K562 (cell line): ENCODE measurements around the gene MUC3A. TPM values are rescaled to one million over a fixed set of nuclear protein-coding genes. Genes with fewer than 3 reads are reported as not detected.

Experiments used
- ARID2 ChIP-seq: fragments of 450-650 bp; IDR thresholded peaks from 2 replicates; pipeline ENCODE4 v1.6.1; 2017; ENCODE audit warnings: antibody characterized with exemption, mild to moderate bottlenecking
- BCOR ChIP-seq: fragments of 450-650 bp; IDR thresholded peaks from 2 replicates; pipeline ENCODE4 v1.6.1; 2016
- CEBPB ChIP-seq: fragments of 450-650 bp; IDR thresholded peaks from 2 replicates; pipeline ENCODE4 v1.6.1; 2016; ENCODE audit warnings: missing genetic modification characterization, missing compliant biosample characterization
- CREB3L1 ChIP-seq: fragments of 450-650 bp; IDR thresholded peaks from 2 replicates; pipeline ENCODE4 v1.6.1; 2014; ENCODE audit warnings: low read depth, mild to moderate bottlenecking, moderate library complexity, borderline replicate concordance
- ETS2 ChIP-seq: IDR thresholded peaks from 2 replicates; pipeline ENCODE4 v1.6.1; 2016; ENCODE audit warnings: borderline replicate concordance, missing genetic modification characterization, mild to moderate bottlenecking, moderate library complexity, missing compliant biosample characterization; ENCODE audit not compliant: poor library complexity, severe bottlenecking
- EWSR1 ChIP-seq: fragments of 450-650 bp; IDR thresholded peaks from 2 replicates; pipeline ENCODE4 v1.6.1; 2018; ENCODE audit warnings: borderline replicate concordance, mild to moderate bottlenecking, low read depth, moderate library complexity; ENCODE audit not compliant: partially characterized antibody
- FOXJ2 ChIP-seq: fragments of 200-800 bp; sonication (Bioruptor generic); IDR thresholded peaks from 2 replicates; pipeline ENCODE4 v1.6.1; 2016; ENCODE audit warnings: missing genetic modification characterization, missing compliant biosample characterization
- ILK ChIP-seq: fragments of 450-650 bp; IDR thresholded peaks from 2 replicates; pipeline ENCODE4 v1.6.1; 2016; ENCODE audit warnings: missing genetic modification characterization, low read depth, mild to moderate bottlenecking, missing compliant biosample characterization, moderate library complexity, borderline replicate concordance
- IRF2 ChIP-seq: sonication (generic); formaldehyde crosslinking; IDR thresholded peaks from 2 replicates; pipeline ENCODE4 v1.8.1; 2022; ENCODE audit warnings: mild to moderate bottlenecking, missing genetic modification reagents
- KDM2B ChIP-seq: fragments of 250-450 bp; sonication (Bioruptor Pico); IDR thresholded peaks from 2 replicates; pipeline ENCODE4 v1.8.0; 2021; ENCODE audit warnings: mild to moderate bottlenecking, moderate library complexity
- KLF1 ChIP-seq: fragments of 450-650 bp; IDR thresholded peaks from 2 replicates; pipeline ENCODE4 v1.6.1; 2016; ENCODE audit warnings: missing genetic modification characterization, missing compliant biosample characterization
- L3MBTL2 ChIP-seq: fragments of 450-650 bp; IDR thresholded peaks from 2 replicates; pipeline ENCODE4 v1.6.1; 2016; ENCODE audit warnings: mild to moderate bottlenecking, moderate library complexity
- NFATC3 ChIP-seq: fragments of 450-650 bp; IDR thresholded peaks from 2 replicates; pipeline ENCODE4 v1.6.1; 2017; ENCODE audit warnings: mild to moderate bottlenecking
- NFIC ChIP-seq: fragments of 450-650 bp; IDR thresholded peaks from 2 replicates; pipeline ENCODE4 v1.6.1; 2017; ENCODE audit warnings: mild to moderate bottlenecking, inconsistent platforms
- POLR2H ChIP-seq: IDR thresholded peaks from 2 replicates; pipeline ENCODE4 v1.6.1; 2016; ENCODE audit warnings: missing genetic modification characterization, low read depth, mild to moderate bottlenecking, control low read depth, missing compliant biosample characterization, moderate library complexity
- POLR3G ChIP-seq: IDR thresholded peaks from 2 replicates; pipeline ENCODE4 v1.6.1; 2011; ENCODE audit not compliant: insufficient read length, insufficient replicate concordance; ENCODE audit errors: extremely low read depth
- RAD21 ChIP-seq, 2 experiments: fragments of 250-450 bp in 1 of 2; fragments of 450-650 bp in 1 of 2; sonication (Bioruptor Pico) in 1 of 2; formaldehyde crosslinking in 1 of 2; IDR thresholded peaks in 1 of 2; conservative IDR thresholded peaks in 1 of 2; 2 replicates each; pipeline versions ENCODE4 v1.4.0 to v1.8.0; 2020 to 2022; ENCODE audit warnings: mild to moderate bottlenecking in 2 of 2, moderate library complexity in 1 of 2
- RBM39 ChIP-seq: fragments of 200-400 bp; formaldehyde crosslinking; optimal IDR thresholded peaks from 2 replicates; pipeline ENCODE3; 2018; ENCODE audit warnings: low read depth, low read length
- WHSC1 ChIP-seq: IDR thresholded peaks from one replicate; pipeline ENCODE4 v1.6.1; 2012; ENCODE audit warnings: low read length, control low read depth, inconsistent platforms
- ZBTB1 ChIP-seq: sonication (generic); formaldehyde crosslinking; IDR thresholded peaks from 2 replicates; pipeline ENCODE4 v1.8.1; 2023; ENCODE audit warnings: missing genetic modification reagents, low read depth, mild to moderate bottlenecking, borderline replicate concordance
- ZBTB34 ChIP-seq: fragments of 250-450 bp; sonication (Bioruptor Pico); IDR thresholded peaks from 2 replicates; pipeline ENCODE4 v1.8.0; 2021; ENCODE audit warnings: mild to moderate bottlenecking, moderate library complexity
- ZBTB43 ChIP-seq: sonication (generic); formaldehyde crosslinking; IDR thresholded peaks from 2 replicates; pipeline ENCODE4 v1.8.0; 2023; ENCODE audit warnings: mild to moderate bottlenecking, missing genetic modification reagents
- ZKSCAN3 ChIP-seq: fragments of 250-450 bp; sonication (Bioruptor Pico); IDR thresholded peaks from 2 replicates; pipeline ENCODE4 v1.4.0; 2020
- ZNF217 ChIP-seq: sonication (generic); formaldehyde crosslinking; IDR thresholded peaks from 2 replicates; pipeline ENCODE4 v1.8.0; 2022; ENCODE audit warnings: mild to moderate bottlenecking, missing genetic modification reagents
- ZNF274 ChIP-seq: IDR thresholded peaks from 2 replicates; pipeline ENCODE4 v1.6.1; 2011; ENCODE audit warnings: low read depth, mild to moderate bottlenecking, low read length, moderate library complexity, borderline replicate concordance
- ZNF77 ChIP-seq: fragments of 250-450 bp; sonication (Bioruptor Pico); IDR thresholded peaks from 2 replicates; pipeline ENCODE4 v1.5.0; 2020
- ZNF780A ChIP-seq: fragments of 250-450 bp; sonication (Bioruptor Pico); IDR thresholded peaks from 2 replicates; pipeline ENCODE4 v1.5.0; 2021; ENCODE audit warnings: mild to moderate bottlenecking
- polyA plus RNA-seq, 8 experiments: library from polyadenylated mRNA; depleted of rRNA in 4 of 8; stranded (reverse) in 5 of 8; unstranded in 3 of 8; fragments of >200 nt; fragmentation: Nextera tagmentation in 2 of 8; fragmentation: Illumina TruSeq in 1 of 8; extraction: Ambion mirVana in 2 of 8; extraction: Trizol in 1 of 8; gene quantifications; 2 replicates each; pipeline versions ENCODE4 v1.2.1 to v1.2.3, GENCODE V29; 2011 to 2014; ENCODE audit warnings: inconsistent platforms in 1 of 8, missing spikeins in 1 of 8
- total RNA-seq, 7 experiments: library from RNA; depleted of rRNA in 6 of 7; stranded (reverse); fragments of >200 nt in 6 of 7; fragmentation: Illumina TruSeq in 2 of 7; extraction: Trizol in 2 of 7; gene quantifications; 2 replicates each; pipeline versions ENCODE4 v1.2.1 to v1.2.3, GENCODE V29; 2011 to 2021; ENCODE audit warnings: low replicate concordance in 1 of 7

The MUC3A gene
- total and polyA plus RNA-seq, 9 of the 15 experiments (the other 6 are each of a cell fraction or from before 2014, with no cell fraction given), result 0.06 to 2.2 (median 0.20) TPM; not detected in 1

- peak; percentile 30; the same call in 1 of the 2 replicates for TF ChIP-seq CREB3L1
- TF ChIP-seq L3MBTL2, result peak; percentile 18; the same call in 1 of the 2 replicates
- TF ChIP-seq CEBPB (tag), result no peak
- TF ChIP-seq ARID2, result no peak
- no peak for TF ChIP-seq ETS2 (tag)
- no peak for TF ChIP-seq ZKSCAN3 (CRISPR knock-in tag)
- no peak for TF ChIP-seq ILK
- TF ChIP-seq ZNF274, result no peak
- no peak for TF ChIP-seq RAD21 (CRISPR knock-in tag; conservative IDR thresholded peaks at IDR 0.05 in 1 of 2, IDR thresholded peaks at IDR 0.05 in 1 of 2)
- no peak for TF ChIP-seq IRF2 (CRISPR knock-in tag)
- TF ChIP-seq ZNF217 (CRISPR knock-in tag), result no peak
- no peak for TF ChIP-seq BCOR
- peak; percentile 90 for TF ChIP-seq FOXJ2 (tag)
- TF ChIP-seq ZNF780A, result no peak
- peak; percentile 73; the same call in 1 of the 2 replicates for TF ChIP-seq KLF1 (tag)
- no peak for TF ChIP-seq ZBTB34 (CRISPR knock-in tag)
- TF ChIP-seq NFIC, result 0 out of 2 replicates have a peak, but pooled peaks have one; percentile 35
- TF ChIP-seq POLR3G, result no peak
- TF ChIP-seq RBM39, result no peak
- TF ChIP-seq ZNF77 (CRISPR knock-in tag), result no peak
- no peak for TF ChIP-seq EWSR1
- TF ChIP-seq WHSC1, result no peak
- no peak for TF ChIP-seq ZBTB43 (CRISPR knock-in tag)
- TF ChIP-seq POLR2H (tag), result no peak
- no peak for TF ChIP-seq KDM2B (CRISPR knock-in tag)
- TF ChIP-seq ZBTB1, result no peak
- no peak for TF ChIP-seq NFATC3
Observed at GRCh38 chr7:101017064-101017777, 67.9 kb downstream of the MUC3A start (continued).
